Measurements from ENCODE around the gene BTBD7.
"Not testable (repeated sequence)": the region's sequence is repeated elsewhere in the genome, so short reads cannot be mapped to it uniquely, and the experiment has no call there.

Gene BTBD7

GRCh38 chr14:93332853-93333630, at the start of gene BTBD7:
BTBD7 (minus strand) TSS chr14:93333036; CDS start chr14:93296051, 36,985 bp downstream.
- intact Hi-C loops (cut with DNase I), result loop anchor here (1.0 to 10.0 kb wide), 6 partner anchors 52 to 202 kb away; partner anchors contain the start of genes GON7, LYSET, UBR7 and UNC79

DNA sequence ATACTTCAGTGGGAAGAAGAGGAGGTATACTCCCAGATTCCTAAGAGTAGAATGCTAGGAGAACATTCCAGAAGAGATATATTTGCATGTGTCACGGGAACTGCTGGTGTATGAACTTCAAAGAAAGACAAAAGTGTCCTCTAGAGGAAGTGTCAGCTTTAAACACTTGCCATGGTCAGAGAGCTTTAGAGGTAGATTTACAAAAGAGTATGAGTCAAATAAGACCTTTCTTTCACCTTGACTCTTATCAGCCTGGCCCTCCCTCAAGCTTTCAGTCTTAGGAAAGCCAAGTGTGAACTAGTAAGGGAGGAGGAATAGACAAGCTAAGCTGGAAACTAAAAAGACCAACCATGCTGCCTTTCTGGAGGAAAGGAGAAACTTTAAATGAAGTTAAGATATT, 48.8 kb upstream of the BTBD7 start:
- no peak for DNase-seq
- intact Hi-C loops (cut with DNase I), result loop anchor here (10.0 kb wide), 1 partner anchor 47 kb away; the partner anchor contains the start of gene BTBD7

More at GRCh38 chr14:93332853-93333630, at the start of gene BTBD7:
- peak; percentile 87 to 99 (median 92) for DNase-seq

- no peak for DNase-seq
- intact Hi-C loops (cut with DNase I), result loop anchor here (10.0 kb wide), 1 partner anchor 45 kb away; the partner anchor contains the start of gene BTBD7
Measured at GRCh38 chr14:93379831-93380230, 47.0 kb upstream of the BTBD7 start.

DNA sequence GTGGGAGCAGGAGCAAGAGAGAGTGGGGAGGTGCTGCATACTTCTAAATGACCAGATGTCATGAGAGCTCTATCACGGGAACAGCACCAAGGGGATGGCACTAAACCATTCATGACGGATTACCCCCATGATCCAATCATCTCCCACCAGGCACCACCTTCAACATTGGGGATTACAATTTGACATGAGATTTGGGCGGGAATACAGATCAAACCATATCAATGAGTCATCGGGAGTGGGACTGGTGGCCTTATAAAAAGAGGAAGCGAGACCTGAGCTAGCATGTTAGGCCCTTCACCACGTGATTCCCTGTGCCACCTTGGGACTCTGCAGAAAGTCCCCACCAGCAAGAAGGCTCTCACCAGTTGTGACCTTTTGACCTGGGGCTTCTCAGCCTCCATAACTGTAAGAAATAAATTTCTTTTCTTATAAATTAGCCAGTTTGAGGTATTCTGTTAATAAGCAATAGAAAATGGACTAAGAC, 42.9 kb upstream of the BTBD7 start:
- intact Hi-C loops (cut with DNase I), result no loop called here
- DNase-seq, result no peak

DNA sequence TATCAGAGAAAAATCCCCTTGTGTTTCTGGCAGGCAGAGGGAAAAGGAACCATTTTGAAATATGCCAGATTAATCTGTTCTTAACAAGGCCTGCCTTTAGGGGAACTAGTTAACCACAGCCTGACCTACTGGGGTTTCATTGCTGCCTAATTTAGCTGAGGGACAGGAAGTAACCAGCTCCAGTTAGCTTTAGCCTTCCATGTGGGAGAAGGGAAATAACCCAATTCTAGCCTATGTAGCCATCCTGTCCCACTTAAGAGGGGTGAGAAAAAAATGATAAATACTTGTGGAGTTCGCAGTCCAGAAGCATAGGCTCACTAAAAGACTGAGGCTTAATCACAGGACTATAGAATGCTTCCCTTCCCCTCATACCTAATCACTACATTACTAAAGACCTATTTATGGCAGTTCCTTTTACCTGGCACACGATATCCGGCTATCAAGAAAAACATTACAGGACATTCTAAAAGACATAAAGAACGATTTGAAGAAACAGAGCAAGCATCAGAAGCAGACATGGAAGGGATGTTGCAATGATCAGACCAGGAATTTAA, 37.0 kb upstream of the BTBD7 start:
- intact Hi-C loops (cut with DNase I), result no loop called here
- no peak for DNase-seq

GRCh38 chr14:93368996-93369712, 36.3 kb upstream of the BTBD7 start:
- DNase-seq, result no peak
- intact Hi-C loops (cut with DNase I), result no loop called here

GRCh38 chr14:93354873-93355272, 22.0 kb upstream of the BTBD7 start:
- DNase-seq; intact Hi-C loops (cut with DNase I): not testable (repeated sequence)

- no peak for DNase-seq
- intact Hi-C loops (cut with DNase I), result no loop called here
Measured at GRCh38 chr14:93348292-93348691, 15.5 kb upstream of the BTBD7 start.

- intact Hi-C loops (cut with DNase I), result no loop called here
- no peak for DNase-seq
Measured at GRCh38 chr14:93347850-93348249, 15.0 kb upstream of the BTBD7 start.

DNA sequence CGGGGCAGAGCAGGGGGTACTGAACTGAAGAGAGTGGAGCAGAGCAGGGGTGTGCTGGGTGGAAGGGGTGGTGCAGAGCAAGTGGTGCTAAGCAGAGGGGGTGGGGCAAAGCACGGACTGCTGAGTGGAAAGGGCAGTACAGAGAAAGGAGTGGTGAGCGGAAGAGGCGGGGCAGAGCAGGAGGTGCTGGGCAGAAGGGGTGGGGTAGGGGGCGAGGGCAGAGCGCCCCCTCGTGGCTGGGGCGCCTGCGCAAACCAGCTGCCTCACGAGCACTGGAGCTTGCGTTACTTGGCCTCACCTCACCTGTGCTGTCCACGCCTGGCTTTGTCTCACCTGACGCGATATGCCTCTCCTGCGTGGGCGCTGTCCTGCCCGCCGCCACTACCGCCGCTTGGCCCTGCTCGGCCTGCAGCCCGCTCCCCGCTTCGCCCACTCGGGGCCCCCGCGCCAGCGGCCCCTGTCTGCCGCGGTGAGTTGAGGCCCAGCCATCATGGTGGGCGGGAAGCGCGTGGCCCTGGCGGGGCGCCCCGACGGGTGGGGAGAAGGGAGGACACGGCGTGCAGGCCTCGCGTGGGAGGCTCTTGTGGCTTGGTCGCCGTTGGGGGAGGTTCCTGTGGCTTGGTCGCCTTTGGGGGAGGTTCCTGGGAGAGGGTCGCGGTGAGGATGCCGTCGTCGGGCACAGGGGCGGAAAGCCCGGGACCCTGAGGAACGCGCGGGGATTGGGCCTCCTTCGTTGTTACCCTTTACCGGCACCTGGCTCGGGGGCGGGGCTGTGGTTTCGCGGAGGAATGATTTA, 14.3 kb upstream of the BTBD7 start, which contains the start of gene COX8C:
COX8C (plus strand) TSS at position 257 of the 796 bp plus-strand sequence; CDS start at position 344, 87 bp downstream.
- intact Hi-C loops (cut with DNase I), result no loop called here
- peak in 1 of 10 donors; percentile 85 for DNase-seq

GRCh38 chr14:93343797-93344196, 11.0 kb upstream of the BTBD7 start:
- no peak for DNase-seq

DNA sequence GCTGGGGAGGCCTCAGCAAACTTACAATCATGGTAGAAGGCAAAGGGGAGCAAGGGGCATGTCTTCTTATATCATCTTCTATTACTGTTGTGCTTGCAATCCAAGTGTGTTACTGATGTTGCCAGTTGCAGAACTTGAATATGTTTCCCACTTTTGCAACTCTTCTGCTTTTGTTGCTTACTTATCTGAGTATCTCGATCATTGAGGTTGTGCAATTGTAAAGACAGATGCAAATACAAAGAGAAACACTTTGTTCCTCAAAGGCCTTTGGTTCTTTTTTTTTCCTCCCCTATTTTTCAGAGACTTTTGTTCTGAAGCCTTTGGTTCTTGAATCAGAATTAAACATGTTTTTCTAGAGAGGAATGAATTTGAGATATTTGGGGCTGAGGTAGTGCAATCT, 10.4 kb upstream of the BTBD7 start:
- intact Hi-C loops (cut with DNase I), result no loop called here
- no peak for DNase-seq

More at GRCh38 chr14:93343797-93344196, 11.0 kb upstream of the BTBD7 start:
- intact Hi-C loops (cut with DNase I), result no loop called here

- intact Hi-C loops (cut with DNase I), result loop anchor here (10.0 kb wide), 2 partner anchors 47 to 197 kb away; no protein-coding TSS in a partner anchor
- peak in 1 of 10 donors; percentile 71 for DNase-seq
Measured at GRCh38 chr14:93337884-93338283, 5.0 kb upstream of the BTBD7 start.

GRCh38 chr14:93337143-93337753, 4.4 kb upstream of the BTBD7 start:
- intact Hi-C loops (cut with DNase I), result loop anchor here (10.0 kb wide), 2 partner anchors 48 to 198 kb away; no protein-coding TSS in a partner anchor
- peak in 1 of 10 donors; percentile 74 for DNase-seq

GRCh38 chr14:93333631-93334103, 831 bp upstream of the BTBD7 start:
- DNase-seq, result no peak

GRCh38 chr14:93332397-93332852, 411 bp downstream of the BTBD7 start:
- intact Hi-C loops (cut with DNase I), result loop anchor here (1.0 to 10.0 kb wide), 5 partner anchors 52 to 202 kb away; partner anchors contain the start of genes GON7, LYSET and UBR7

More at GRCh38 chr14:93333631-93334103, 831 bp upstream of the BTBD7 start:
- intact Hi-C loops (cut with DNase I), result loop anchor here (1.0 to 10.0 kb wide), 5 partner anchors 51 to 201 kb away; partner anchors contain the start of genes LYSET and UNC79

DNA sequence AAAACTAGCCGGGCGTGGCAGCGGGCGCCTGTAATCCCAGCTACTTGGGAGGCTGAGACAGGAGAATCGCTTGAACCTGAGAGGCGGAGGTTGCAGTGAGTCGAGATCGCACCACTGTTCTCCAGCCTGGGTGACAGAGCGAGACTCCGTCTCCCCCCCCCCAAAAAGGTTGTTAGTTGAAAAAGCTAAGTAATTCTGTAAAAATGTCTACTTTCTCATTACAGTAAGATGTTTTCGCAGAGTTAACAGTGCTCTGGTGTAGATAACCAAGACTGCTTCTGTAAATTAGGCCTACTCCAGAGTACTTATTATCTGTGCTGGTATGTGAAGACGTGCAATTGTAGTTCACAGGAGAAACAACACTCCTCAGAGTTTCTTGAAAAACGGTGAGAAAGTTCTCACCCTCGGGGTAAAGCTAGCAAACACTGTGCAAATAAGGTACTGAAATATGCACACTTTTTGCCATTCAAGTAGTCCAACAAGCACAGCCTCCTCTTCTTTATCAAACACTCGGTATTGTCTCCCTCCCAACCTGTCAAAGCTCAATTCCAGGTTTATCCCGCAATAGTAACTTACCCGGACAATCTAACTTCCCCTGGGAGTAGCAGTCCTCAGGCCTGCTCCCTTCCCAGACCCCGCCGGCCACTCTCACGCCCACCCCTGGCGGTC, 974 bp downstream of the BTBD7 start:
- intact Hi-C loops (cut with DNase I), result loop anchor here (1.0 to 10.0 kb wide), 5 partner anchors 53 to 203 kb away; partner anchors contain the start of genes GON7, LYSET and UBR7
- no peak for DNase-seq

More at GRCh38 chr14:93332397-93332852, 411 bp downstream of the BTBD7 start:
- DNase-seq, result peak in 8 of 10 donors; percentile 19 to 89 (median 46)

All from posterior cingulate gyrus (tissue), 11 donors.